HCT116 (cell line): Measurements from ENCODE around the gene EZH2. TPM values are rescaled to one million over a fixed set of nuclear protein-coding genes. Genes with fewer than 3 reads are reported as not detected.
A peak's percentile ranks its signal among the peaks of the same experiment; 100 is the strongest.

Source experiments
- ATAC-seq: fragments of 200-7000 bp; cut with Tn5 transposase; 2 replicates; pipeline ENCODE4 v1.9.1; 2020; ENCODE audit warnings: mild to moderate bottlenecking, moderate library complexity
- BruUV-seq: library from RNA; stranded (reverse); fragments of 400-500 nt; replicated peaks from 2 replicates; lab custom pipeline; 2021; lab: Mats Ljungman, UMichigan
- CTCF ChIA-PET: fragments of 300-600 bp; sonication (Branson Sonifier 250); formaldehyde crosslinking; loops from one replicate; lab custom pipeline; 2021; ENCODE audit warnings: antibody characterized with exemption; lab: Charles Lee
- POLR2A ChIA-PET: fragments of 300-600, 350-600 bp; sonication (Branson Sonifier 250); formaldehyde crosslinking; loops from one replicate; lab custom pipeline; 2021; ENCODE audit warnings: antibody characterized with exemption; lab: Charles Lee
- RAD21 ChIA-PET, 2 experiments: fragments of 300-600 bp; sonication (Branson Sonifier 250); formaldehyde crosslinking; loops; one replicate each; lab custom pipeline; 2023; ENCODE audit warnings: low total read pairs in 2 of 2; ENCODE audit not compliant: uncharacterized antibody in 2 of 2, unreplicated experiment in 2 of 2, low non-redundant PET in 1 of 2; lab: Charles Lee
- DNase-seq: peaks from one replicate; pipeline ENCODE4 v3.0.0-alpha.2; 2010; ENCODE audit warnings: low read depth, low spot score
- H2AFZ ChIP-seq: fragments of 200-600 bp; shearing (Covaris generic), sonication (generic); 2 replicates; pipeline ENCODE4 v1.6.1; 2017; ENCODE audit warnings: low read depth, mixed run types, mixed read lengths, antibody characterized with exemption, low read length; ENCODE audit not compliant: poor library complexity, severe bottlenecking
- H3K27ac ChIP-seq: 2 replicates; pipeline ENCODE4 v1.5.1; 2012; ENCODE audit warnings: low read depth, low read length
- H3K27me3 ChIP-seq: fragments of 200-600 bp; sonication (generic); 2 replicates; pipeline ENCODE4 v1.6.1; 2016; ENCODE audit warnings: mixed run types, low read length, mixed read lengths; ENCODE audit not compliant: insufficient read depth
- H3K36me3 ChIP-seq, 2 experiments: fragments of 200-500 bp in 1 of 2; fragments of 200-600 bp in 1 of 2; sonication (Bioruptor generic) in 1 of 2; sonication (generic) in 1 of 2; 2 replicates each; pipeline versions ENCODE4 v1.5.1 to v1.6.1; 2014 to 2016; ENCODE audit warnings: low read length in 2 of 2, inconsistent platforms in 1 of 2, mixed read lengths in 1 of 2, mixed run types in 1 of 2; ENCODE audit not compliant: insufficient read depth in 2 of 2, control insufficient read depth in 1 of 2
- H3K4me1 ChIP-seq, 2 experiments: fragments of 200-600 bp in 1 of 2; sonication (generic) in 1 of 2; 2 replicates each; pipeline versions ENCODE4 v1.5.1 to v1.6.1; 2012 to 2017; ENCODE audit warnings: low read length in 2 of 2, inconsistent platforms in 1 of 2, mild to moderate bottlenecking in 1 of 2, mixed read lengths in 1 of 2, mixed run types in 1 of 2, moderate library complexity in 1 of 2; ENCODE audit not compliant: insufficient read depth in 2 of 2, control insufficient read depth in 1 of 2
- H3K4me2 ChIP-seq: fragments of 200-600 bp; sonication (generic); 2 replicates; pipeline ENCODE4 v1.6.1; 2017; ENCODE audit warnings: mixed run types, low read length, mixed read lengths
- H3K4me3 ChIP-seq, 2 experiments: fragments of 200-600 bp in 1 of 2; sonication (generic) in 1 of 2; replicated peaks in 1 of 2; 2 replicates each; pipeline ENCODE4 v1.5.1; 2011 to 2016; ENCODE audit warnings: low read length in 2 of 2, control low read depth in 1 of 2, low read depth in 1 of 2, mild to moderate bottlenecking in 1 of 2, mixed read lengths in 1 of 2, mixed run types in 1 of 2
- H3K79me2 ChIP-seq: fragments of 200-600 bp; sonication (generic); 2 replicates; pipeline ENCODE4 v1.6.1; 2017; ENCODE audit warnings: mild to moderate bottlenecking, mixed run types, low read length, moderate library complexity, mixed read lengths; ENCODE audit not compliant: insufficient read depth
- H3K9ac ChIP-seq: fragments of 200-600 bp; sonication (generic); 2 replicates; pipeline ENCODE4 v1.6.1; 2016; ENCODE audit warnings: low read length, mixed read lengths
- H3K9me2 ChIP-seq: fragments of 200-600 bp; sonication (generic), shearing (Covaris generic); 2 replicates; pipeline ENCODE4 v1.6.1; 2017; ENCODE audit warnings: mixed run types, mild to moderate bottlenecking, moderate library complexity; ENCODE audit not compliant: insufficient read depth
- H3K9me3 ChIP-seq, 2 experiments: fragments of 200-500 bp in 1 of 2; fragments of 200-600 bp in 1 of 2; sonication (Bioruptor generic) in 1 of 2; sonication (generic) in 1 of 2; 2 replicates each; pipeline ENCODE4 v1.6.1; 2014 to 2017; ENCODE audit warnings: low read length in 2 of 2, mixed read lengths in 2 of 2, inconsistent platforms in 1 of 2, low read depth in 1 of 2, mild to moderate bottlenecking in 1 of 2, mixed run types in 1 of 2, moderate library complexity in 1 of 2; ENCODE audit not compliant: control insufficient read depth in 1 of 2, insufficient read depth in 1 of 2
- H4K20me1 ChIP-seq: fragments of 200-600 bp; sonication (generic), shearing (Covaris generic); 2 replicates; pipeline ENCODE4 v1.6.1; 2017; ENCODE audit warnings: mixed run types, mild to moderate bottlenecking, moderate library complexity; ENCODE audit not compliant: insufficient read depth
- CEBPB ChIP-seq: IDR thresholded peaks from 2 replicates; pipeline ENCODE4 v1.6.1; 2012; ENCODE audit warnings: low read depth
- CTCF ChIP-seq, 3 experiments: fragments of 200-600 bp in 1 of 3; sonication (generic) in 1 of 3; IDR thresholded peaks in 2 of 3; conservative IDR thresholded peaks in 1 of 3; 2 replicates each; pipeline ENCODE4 v1.5.1; 2012 to 2017; ENCODE audit warnings: low read depth in 2 of 3, low read length in 2 of 3, antibody characterized with exemption in 1 of 3, borderline replicate concordance in 1 of 3, control low read depth in 1 of 3, mild to moderate bottlenecking in 1 of 3, mixed read lengths in 1 of 3, mixed run types in 1 of 3, moderate library complexity in 1 of 3; ENCODE audit not compliant: insufficient read depth in 1 of 3
- EGR1 ChIP-seq: IDR thresholded peaks from 2 replicates; pipeline ENCODE4 v1.6.1; 2012; ENCODE audit warnings: low read depth
- ELF1 ChIP-seq: IDR thresholded peaks from 2 replicates; pipeline ENCODE4 v1.6.1; 2012; ENCODE audit warnings: low read depth, borderline replicate concordance
- EZH2 ChIP-seq: fragments of 200-600 bp; sonication (generic); IDR thresholded peaks from 2 replicates; pipeline ENCODE4 v1.6.1; 2017; ENCODE audit warnings: antibody characterized with exemption, mixed run types
- EZH2phosphoT487 ChIP-seq: fragments of 200-600 bp; IDR thresholded peaks from 2 replicates; pipeline ENCODE4 v1.6.1; 2018; ENCODE audit warnings: antibody characterized with exemption, borderline replicate concordance
- JUND ChIP-seq: IDR thresholded peaks from 2 replicates; pipeline ENCODE4 v1.6.1; 2012
- MAX ChIP-seq: IDR thresholded peaks from 2 replicates; pipeline ENCODE4 v1.6.1; 2012
- POLR2A ChIP-seq: IDR thresholded peaks from 2 replicates; pipeline ENCODE4 v1.7.0; 2011; ENCODE audit warnings: borderline replicate concordance; ENCODE audit not compliant: insufficient read depth, insufficient read length; ENCODE audit errors: extremely low read depth
- RAD21 ChIP-seq: IDR thresholded peaks from 2 replicates; pipeline ENCODE4 v1.6.1; 2012; ENCODE audit warnings: low read depth, mild to moderate bottlenecking
- REST ChIP-seq: IDR thresholded peaks from 2 replicates; pipeline ENCODE4 v1.6.1; 2012; ENCODE audit warnings: low read depth
- SIN3A ChIP-seq: IDR thresholded peaks from 2 replicates; pipeline ENCODE4 v1.6.1; 2012; ENCODE audit warnings: low read depth
- SP1 ChIP-seq: IDR thresholded peaks from 2 replicates; pipeline ENCODE4 v1.6.1; 2012; ENCODE audit warnings: low read depth
- SRF ChIP-seq: IDR thresholded peaks from 2 replicates; pipeline ENCODE4 v1.6.1; 2012; ENCODE audit warnings: low read depth
- TCF7L2 ChIP-seq: IDR thresholded peaks from 2 replicates; pipeline ENCODE4 v1.7.0; 2011; ENCODE audit warnings: borderline replicate concordance, inconsistent platforms; ENCODE audit not compliant: insufficient read depth, insufficient read length; ENCODE audit errors: extremely low read depth
- YY1 ChIP-seq: IDR thresholded peaks from 2 replicates; pipeline ENCODE4 v1.6.1; 2011; ENCODE audit warnings: low read length, low read depth, moderate library complexity, mild to moderate bottlenecking; ENCODE audit not compliant: insufficient replicate concordance; ENCODE audit errors: extremely low read depth
- ZFX ChIP-seq: fragments of 450-650 bp; IDR thresholded peaks from 2 replicates; pipeline ENCODE4 v1.6.1; 2017
- intact Hi-C: fragments of 100-400 bp; cut with micrococcal nuclease; formaldehyde crosslinking; loops from 2 replicates; pipeline ENCODE4 v1.10.0; 2022
- total RNA-seq: library from RNA; stranded (reverse); gene quantifications from one replicate; pipeline ENCODE4 v1.2.1, GENCODE V29; 2021; ENCODE audit not compliant: unreplicated experiment
- TF ChIP-seq, protein P1 (sequence below): IDR thresholded peaks from 2 replicates; pipeline ENCODE4 v1.6.1; 2012
- TF ChIP-seq, protein P2 (sequence below): IDR thresholded peaks from 2 replicates; pipeline ENCODE4 v1.6.1; 2011; ENCODE audit warnings: mild to moderate bottlenecking, low read length, moderate library complexity; ENCODE audit not compliant: insufficient replicate concordance; ENCODE audit errors: extremely low read depth

EZH2 gene
- total RNA-seq, 1 experiment from 2014 or later: 55.2 TPM

GRCh38 chr7:148773334-148773733 is 110.8 kb downstream of the EZH2 start:
- intact Hi-C loops: loop anchor here (10.0 kb wide), 1 partner anchor 199 kb away; no protein-coding TSS in a partner anchor
- H4K20me1 ChIP-seq: peaks cover 3% of the 10 kb centered on the region; the same call in 1 of the 2 replicates
- H3K9me2 ChIP-seq: no peaks in the 10 kb centered on the region
- ChIA-PET CTCF (no interaction called here), POLR2A (no interaction called here), RAD21 (no interaction called here)
- DNase-seq: no peak
- peak overlapping the region; percentile 60 for H3K4me2 ChIP-seq
- no peak overlapping the region for H3K4me3 ChIP-seq
- H3K27me3 ChIP-seq: no peaks in the 10 kb centered on the region
- no peak overlapping the region for H2AFZ ChIP-seq
- peak overlapping the region; percentile 46; the same call in 1 of the 2 replicates for H3K27ac ChIP-seq
- H3K36me3 ChIP-seq: no peaks in the 10 kb centered on the region; a peak in 2 of 4 replicates
- TF ChIP-seq JUND (no peak), POLR2A (no peak), YY1 (no peak), TCF7L2 (no peak), REST (no peak), ZFX (no peak), CTCF (IDR thresholded peaks at IDR 0.05 in 2 of 3, conservative IDR thresholded peaks at IDR 0.05 in 1 of 3; ENCODE audit: borderline replicate concordance in 1 of 3, insufficient read depth in 1 of 3, low read depth in 2 of 3, low read length in 2 of 3) (no peak), CEBPB (no peak), MAX (no peak), EZH2phosphoT487 (no peak), SRF (no peak), RAD21 (no peak), SP1 (no peak), ELF1 (no peak), EGR1 (no peak), EZH2 (no peak), SIN3A (no peak)
- TF ChIP-seq, protein P1, sequence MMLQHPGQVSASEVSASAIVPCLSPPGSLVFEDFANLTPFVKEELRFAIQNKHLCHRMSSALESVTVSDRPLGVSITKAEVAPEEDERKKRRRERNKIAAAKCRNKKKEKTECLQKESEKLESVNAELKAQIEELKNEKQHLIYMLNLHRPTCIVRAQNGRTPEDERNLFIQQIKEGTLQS: no peak
- TF ChIP-seq, protein P2, sequence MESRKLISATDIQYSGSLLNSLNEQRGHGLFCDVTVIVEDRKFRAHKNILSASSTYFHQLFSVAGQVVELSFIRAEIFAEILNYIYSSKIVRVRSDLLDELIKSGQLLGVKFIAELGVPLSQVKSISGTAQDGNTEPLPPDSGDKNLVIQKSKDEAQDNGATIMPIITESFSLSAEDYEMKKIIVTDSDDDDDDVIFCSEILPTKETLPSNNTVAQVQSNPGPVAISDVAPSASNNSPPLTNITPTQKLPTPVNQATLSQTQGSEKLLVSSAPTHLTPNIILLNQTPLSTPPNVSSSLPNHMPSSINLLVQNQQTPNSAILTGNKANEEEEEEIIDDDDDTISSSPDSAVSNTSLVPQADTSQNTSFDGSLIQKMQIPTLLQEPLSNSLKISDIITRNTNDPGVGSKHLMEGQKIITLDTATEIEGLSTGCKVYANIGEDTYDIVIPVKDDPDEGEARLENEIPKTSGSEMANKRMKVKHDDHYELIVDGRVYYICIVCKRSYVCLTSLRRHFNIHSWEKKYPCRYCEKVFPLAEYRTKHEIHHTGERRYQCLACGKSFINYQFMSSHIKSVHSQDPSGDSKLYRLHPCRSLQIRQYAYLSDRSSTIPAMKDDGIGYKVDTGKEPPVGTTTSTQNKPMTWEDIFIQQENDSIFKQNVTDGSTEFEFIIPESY: no peak
- H3K79me2 ChIP-seq: peaks cover 18% of the 10 kb centered on the region; the same call in 1 of the 2 replicates
- no peak for ATAC-seq
- no peak overlapping the region for H3K9ac ChIP-seq
- H3K9me3 ChIP-seq: no peaks in the 10 kb centered on the region
- no TSS peak for BruUV-seq
- H3K4me1 ChIP-seq: peaks cover 8 to 30% of the 10 kb centered on the region in 2 experiments
